ENCODE data around the gene PERM1.
"Not testable (repeated sequence)": the region's sequence is repeated elsewhere in the genome, so short reads cannot be mapped to it uniquely, and the experiment has no call there.

PERM1 gene

DNA sequence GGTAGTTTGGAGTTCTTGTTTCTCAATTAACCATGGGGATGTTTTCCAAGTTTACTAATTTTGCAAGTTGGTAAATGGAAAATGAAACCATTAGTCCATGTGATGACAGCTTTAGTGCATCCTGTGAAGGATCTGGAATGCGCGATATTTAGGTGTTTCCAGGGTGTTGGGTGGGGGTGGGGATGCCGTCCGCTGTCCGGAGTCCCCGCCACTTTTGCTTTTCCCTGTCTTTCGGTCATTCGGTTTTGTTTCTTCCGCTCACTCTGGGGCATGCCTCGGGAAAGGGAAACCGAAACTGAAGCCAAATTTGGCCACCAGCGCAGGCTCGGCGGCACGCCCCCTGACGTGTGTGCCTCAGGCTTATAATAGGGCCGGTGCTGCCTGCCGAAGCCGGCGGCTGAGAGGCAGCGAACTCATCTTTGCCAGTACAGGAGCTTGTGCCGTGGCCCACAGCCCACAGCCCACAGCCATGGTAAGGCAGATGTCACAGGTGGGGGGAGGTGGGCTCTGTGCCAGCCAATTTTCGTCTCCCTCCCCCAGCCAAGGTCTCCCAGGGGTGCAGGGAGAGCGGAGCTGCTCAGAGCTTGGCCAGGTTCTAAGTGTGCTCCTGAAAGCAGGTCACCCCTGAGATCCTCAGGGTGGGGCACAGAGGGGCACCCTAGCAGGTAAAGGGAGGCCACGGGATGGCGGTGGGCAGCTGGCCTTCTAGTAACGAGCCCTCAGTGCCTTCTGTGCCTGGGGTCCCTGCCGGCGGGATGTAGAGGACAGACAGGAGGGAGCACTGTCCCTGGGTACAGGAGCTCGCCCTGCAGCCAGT lies 31.4 kb upstream of the PERM1 start, which contains the start of gene ISG15:
TSS of gene ISG15 (plus strand) at position 393 of the 817 bp plus-strand sequence. CDS start at position 470, 77 bp downstream.
- peak within 1 kb of the TSS; percentile 49 for H3K4me3 ChIP-seq (ENCODE audit: low read depth, low read length)
- in situ Hi-C loops (cut with HindIII; ENCODE audit: low sequenced_read_pairs): no loop called here
- peak; percentile 70 for DNase-seq (ENCODE audit: low read depth)

DNA sequence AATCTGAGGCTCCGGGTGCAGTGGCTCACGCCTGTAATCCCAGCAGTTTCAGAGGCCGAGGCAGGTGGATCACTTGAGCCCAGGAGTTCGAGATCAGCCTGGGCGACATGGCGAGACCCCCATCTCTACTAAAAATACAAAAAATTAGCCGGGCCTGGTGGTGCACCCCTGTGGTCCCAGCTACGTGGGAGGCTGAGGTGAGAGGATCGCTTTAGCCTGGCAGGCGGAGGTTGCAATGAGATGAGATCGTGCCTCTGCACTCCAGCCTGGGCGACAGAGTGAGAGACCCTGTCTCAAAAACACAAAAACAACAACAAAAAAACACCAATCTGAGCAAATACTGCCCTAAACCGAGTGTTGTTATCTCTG lies 30.8 kb upstream of the PERM1 start:
- DNase-seq (ENCODE audit: low read depth); in situ Hi-C loops (cut with HindIII; ENCODE audit: low sequenced_read_pairs): not testable (repeated sequence)
- H3K4me3 ChIP-seq (ENCODE audit: low read depth, low read length): peak overlapping the region; percentile 49

More for the DNA sequence above, 31.4 kb upstream of the PERM1 start, which contains the start of gene ISG15:
- TF ChIP-seq, protein P1, sequence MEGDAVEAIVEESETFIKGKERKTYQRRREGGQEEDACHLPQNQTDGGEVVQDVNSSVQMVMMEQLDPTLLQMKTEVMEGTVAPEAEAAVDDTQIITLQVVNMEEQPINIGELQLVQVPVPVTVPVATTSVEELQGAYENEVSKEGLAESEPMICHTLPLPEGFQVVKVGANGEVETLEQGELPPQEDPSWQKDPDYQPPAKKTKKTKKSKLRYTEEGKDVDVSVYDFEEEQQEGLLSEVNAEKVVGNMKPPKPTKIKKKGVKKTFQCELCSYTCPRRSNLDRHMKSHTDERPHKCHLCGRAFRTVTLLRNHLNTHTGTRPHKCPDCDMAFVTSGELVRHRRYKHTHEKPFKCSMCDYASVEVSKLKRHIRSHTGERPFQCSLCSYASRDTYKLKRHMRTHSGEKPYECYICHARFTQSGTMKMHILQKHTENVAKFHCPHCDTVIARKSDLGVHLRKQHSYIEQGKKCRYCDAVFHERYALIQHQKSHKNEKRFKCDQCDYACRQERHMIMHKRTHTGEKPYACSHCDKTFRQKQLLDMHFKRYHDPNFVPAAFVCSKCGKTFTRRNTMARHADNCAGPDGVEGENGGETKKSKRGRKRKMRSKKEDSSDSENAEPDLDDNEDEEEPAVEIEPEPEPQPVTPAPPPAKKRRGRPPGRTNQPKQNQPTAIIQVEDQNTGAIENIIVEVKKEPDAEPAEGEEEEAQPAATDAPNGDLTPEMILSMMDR (IDR thresholded peaks at IDR 0.05; ENCODE audit: low read depth, low read length, missing control alignments): no peak

DNA sequence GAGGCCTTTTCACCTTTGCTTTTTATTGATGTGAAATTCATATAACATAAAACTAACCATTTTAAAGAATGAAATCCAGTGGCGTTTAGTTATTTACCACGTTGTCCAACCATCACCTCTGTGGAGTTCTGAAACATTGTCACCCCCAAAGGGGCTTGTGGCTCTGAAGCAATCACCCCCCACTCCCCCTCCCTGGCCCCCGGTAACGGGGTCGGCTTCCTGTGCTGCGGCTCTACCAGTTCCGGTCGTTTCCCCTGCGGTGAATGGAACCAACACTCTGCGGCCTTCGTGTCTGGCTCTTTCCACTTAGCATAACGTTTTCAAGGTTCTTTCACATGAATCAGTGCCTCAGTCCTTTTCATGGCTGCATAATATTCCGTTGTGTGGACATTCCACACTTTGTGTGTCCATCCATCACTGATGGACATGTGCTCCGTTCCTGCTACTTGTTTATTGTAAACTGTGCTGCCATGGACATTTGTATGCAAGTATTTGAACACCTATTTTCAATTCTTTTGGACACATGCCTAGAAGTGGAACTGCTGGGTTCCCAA lies 29.6 kb upstream of the PERM1 start:
- TF ChIP-seq, protein P1 (IDR thresholded peaks at IDR 0.05; ENCODE audit: low read depth, low read length, missing control alignments): no peak
- no peak overlapping the region for H3K4me3 ChIP-seq (ENCODE audit: low read depth, low read length)
- DNase-seq (ENCODE audit: low read depth): no peak
- in situ Hi-C loops (cut with HindIII; ENCODE audit: low sequenced_read_pairs): no loop called here

DNA sequence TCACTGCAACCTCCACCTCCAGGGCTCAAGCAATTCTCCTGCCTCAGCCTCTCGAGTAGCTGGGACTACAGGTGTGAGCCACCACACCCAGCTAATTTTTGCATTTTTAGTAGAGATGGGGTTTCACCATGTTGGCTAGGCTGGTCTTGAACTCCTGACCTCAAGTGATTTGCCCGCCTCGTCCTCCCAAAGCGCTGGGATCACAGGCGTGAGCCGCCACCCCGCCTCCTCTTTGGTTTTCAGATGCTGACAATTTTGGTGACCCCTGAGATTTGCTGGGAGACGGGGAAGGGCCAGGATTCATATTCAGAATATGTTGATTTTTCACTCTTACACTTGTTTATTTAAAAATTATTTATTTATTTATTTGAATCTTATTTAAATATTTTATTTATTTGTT lies 28.2 kb upstream of the PERM1 start:
- H3K4me3 ChIP-seq (ENCODE audit: low read depth, low read length); in situ Hi-C loops (cut with HindIII; ENCODE audit: low sequenced_read_pairs): not testable (repeated sequence)

DNA sequence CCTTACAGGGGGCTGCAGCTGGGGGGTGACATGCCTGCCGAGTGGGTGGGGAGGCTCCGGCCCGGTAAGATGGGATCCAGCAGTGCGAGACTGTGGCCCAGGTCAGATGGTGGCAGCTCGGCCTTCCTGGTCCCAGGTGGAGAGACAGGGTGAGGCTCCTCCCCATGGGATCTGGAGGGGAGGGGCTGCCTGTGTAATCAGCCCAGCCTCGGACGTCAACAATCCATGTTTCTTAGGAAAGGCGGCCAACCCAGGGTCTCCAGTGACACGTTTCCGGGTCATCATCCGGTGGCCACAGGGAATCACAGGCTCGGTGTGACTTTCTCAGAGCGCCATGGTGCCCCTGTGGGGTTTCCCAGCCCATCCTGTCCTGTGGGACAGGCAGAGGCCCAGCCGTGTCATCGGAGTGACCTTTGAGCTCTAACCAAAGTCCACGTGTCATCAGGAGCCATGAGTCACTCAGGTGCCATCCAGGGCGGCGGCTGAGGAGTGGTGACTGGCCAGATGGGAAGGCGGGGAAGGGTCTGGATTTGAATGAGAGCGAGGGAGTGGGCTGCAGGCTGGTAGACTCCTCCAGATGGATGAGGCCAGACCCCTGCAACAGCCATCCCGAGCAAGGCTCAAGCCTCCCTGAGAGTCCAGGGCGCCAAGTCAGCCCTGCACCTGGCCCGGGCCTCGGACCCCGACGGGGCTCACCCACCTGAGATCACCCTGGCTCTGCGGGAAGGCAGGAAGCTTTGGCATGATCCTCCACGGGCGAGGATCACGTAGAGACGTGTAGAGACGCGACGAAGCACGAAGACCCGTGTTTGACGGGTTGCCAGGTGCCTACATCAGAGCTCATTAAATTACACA lies 24.6 kb upstream of the PERM1 start:
- TF ChIP-seq, protein P1 (IDR thresholded peaks at IDR 0.05; ENCODE audit: low read depth, low read length, missing control alignments): no peak

More for the DNA sequence above, 28.2 kb upstream of the PERM1 start:
- not testable (repeated sequence) for DNase-seq (ENCODE audit: low read depth)

DNA sequence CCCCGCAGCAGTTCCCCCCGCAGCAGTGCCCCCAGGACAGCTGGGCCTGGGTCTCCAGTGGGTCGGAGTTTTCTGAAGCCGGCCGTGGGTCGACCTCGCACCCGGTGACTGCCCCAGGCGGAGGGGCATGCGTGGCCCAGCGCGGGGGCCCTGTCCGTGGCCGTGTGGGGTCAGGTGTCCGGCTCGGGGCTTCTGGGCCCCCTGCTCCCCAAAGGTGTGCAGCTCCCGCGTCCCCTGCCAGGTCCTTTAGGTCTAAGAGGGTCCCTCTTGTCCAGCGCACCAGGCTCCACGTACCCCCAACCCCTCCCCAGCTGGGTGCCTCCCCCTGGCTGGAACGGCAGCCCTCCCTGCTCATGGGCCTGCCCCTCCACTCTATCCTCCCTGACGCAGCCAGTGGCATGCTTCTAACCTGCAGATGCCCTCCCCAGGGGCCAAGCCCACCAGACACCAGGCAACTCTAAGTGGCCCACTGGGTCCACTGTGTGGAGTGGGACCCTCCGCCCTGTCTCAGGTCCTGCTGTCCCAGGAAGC lies 23.9 kb upstream of the PERM1 start:
- TF ChIP-seq, protein P1 (IDR thresholded peaks at IDR 0.05; ENCODE audit: low read depth, low read length, missing control alignments): no peak
- no peak for DNase-seq (ENCODE audit: low read depth)
- in situ Hi-C loops (cut with HindIII; ENCODE audit: low sequenced_read_pairs): no loop called here
- H3K4me3 ChIP-seq (ENCODE audit: low read depth, low read length): no peak overlapping the region

More for the DNA sequence above, 24.6 kb upstream of the PERM1 start:
- in situ Hi-C loops (cut with HindIII; ENCODE audit: low sequenced_read_pairs): no loop called here
- DNase-seq (ENCODE audit: low read depth): no peak
- no peak overlapping the region for H3K4me3 ChIP-seq (ENCODE audit: low read depth, low read length)

All from astrocyte of the cerebellum (primary cell).